Right lobe of liver (tissue), 6 donors: ENCODE measurements around the gene SPATA9. TPM values are rescaled to one million over a fixed set of nuclear protein-coding genes. Genes with fewer than 3 reads are reported as not detected.

Experiments
- ATAC-seq, 4 donors: fragments of 200-7000 bp; cut with Tn5 transposase; one replicate each; pipeline ENCODE4 v1.9.1; 2020; ENCODE audit warnings: mild to moderate bottlenecking in 4 of 4, moderate library complexity in 4 of 4
- DNase-seq, 3 donors: peaks; one replicate each; pipeline ENCODE4 v3.0.0-alpha.2; 2020
- H3K27ac ChIP-seq, 3 donors: fragments of 200-600 bp; one replicate each; pipeline ENCODE4 v1.8.0; 2022
- H3K27me3 ChIP-seq, 2 donors: fragments of 200-600 bp; one replicate each; pipeline ENCODE4 v1.8.0; 2022
- H3K36me3 ChIP-seq, 4 donors: fragments of 200-600 bp; sonication (generic) in 1 of 4; one replicate each; pipeline versions ENCODE4 v1.5.1 to v1.8.0; 2017 to 2022; ENCODE audit warnings: control low read depth in 1 of 4
- H3K4me1 ChIP-seq, 4 donors: fragments of 200-600 bp; sonication (generic) in 1 of 4; one replicate each; pipeline versions ENCODE4 v1.5.1 to v1.8.0; 2017 to 2022; ENCODE audit warnings: control low read depth in 1 of 4
- H3K4me3 ChIP-seq, 3 donors: fragments of 200-600 bp; one replicate each; pipeline ENCODE4 v1.8.0; 2022
- H3K9me3 ChIP-seq, 4 donors: fragments of 200-600 bp; sonication (generic) in 1 of 4; one replicate each; pipeline versions ENCODE4 v1.5.1 to v1.8.0; 2017 to 2022; ENCODE audit warnings: control low read depth in 1 of 4
- POLR2A ChIP-seq: fragments of 450-650 bp; IDR thresholded peaks from one replicate; pipeline ENCODE4 v1.6.1; 2017; ENCODE audit warnings: antibody characterized with exemption, mild to moderate bottlenecking
- WGBS: methylation state at CpG from one replicate; pipeline ENCODE4 v1.1.6; 2018; ENCODE audit warnings: low coverage, low lambda C conversion rate; ENCODE audit not compliant: insufficient coverage; ENCODE audit errors: missing lambda C conversion rate; 5-methylcytosine and 5-hydroxymethylcytosine counted together
- intact Hi-C, 2 donors: fragments of 100-400 bp; cut with DNase I; formaldehyde crosslinking; loops; one replicate each; pipeline versions ENCODE4 v1.11.2 to v1.14.1; 2022
- total RNA-seq, 6 experiments: library from RNA; depleted of rRNA in 2 of 6; stranded (reverse); fragments of >200 nt in 2 of 6; fragmentation: NEBNext Ultra II Directional in 3 of 6; extraction: Animal tissue kit (Norgen Biotek cat#: 25700) in 3 of 6; gene quantifications; one replicate each; pipeline versions ENCODE4 v1.1.0 to v1.2.4, GENCODE V29; 2016 to 2023
- TF ChIP-seq, protein P1 (sequence below), 4 donors: fragments of 200-600 bp in 3 of 4; fragments of 450-650 bp in 1 of 4; IDR thresholded peaks; one replicate each; pipeline versions ENCODE4 v1.5.1 to v1.8.0; 2016 to 2022; ENCODE audit warnings: antibody characterized with exemption in 4 of 4, mild to moderate bottlenecking in 2 of 4
- donor health status: DM: no; HTN: yes; CAD: no.
- donor health status: DM: no; HTN: no; CAD: no.
- donor health status: DM: no; HTN: no; CAD: no.
- donor health status: DM: no; HTN: yes; CAD: no.
- donor health status: DM: no; HTN: yes; CAD: no.

Gene SPATA9
- total RNA-seq, 6 experiments from 2014 or later = 0.35 to 0.55 (median 0.38) TPM; not detected in 2

DNA sequence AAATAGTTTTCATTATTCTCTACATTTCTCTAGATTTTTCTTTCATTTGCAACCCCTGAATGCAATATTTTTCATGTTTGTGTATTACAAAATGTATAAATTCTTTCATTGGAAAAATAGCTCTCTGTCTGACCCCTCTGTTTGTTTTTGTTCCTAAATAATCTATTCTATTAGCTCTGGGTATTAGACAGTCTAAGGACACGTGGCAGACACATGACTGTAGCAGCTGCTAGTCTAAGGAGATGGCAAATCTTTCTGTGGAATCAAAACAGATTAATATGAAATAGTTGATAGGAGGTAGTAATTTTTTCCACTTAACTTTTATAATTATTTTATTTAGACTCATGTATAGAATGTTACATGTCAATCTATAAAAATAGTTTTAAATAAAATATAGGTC, 21.4 kb upstream of the SPATA9 start:
- no peak overlapping the region for H3K27ac ChIP-seq
- TF ChIP-seq, protein P1, sequence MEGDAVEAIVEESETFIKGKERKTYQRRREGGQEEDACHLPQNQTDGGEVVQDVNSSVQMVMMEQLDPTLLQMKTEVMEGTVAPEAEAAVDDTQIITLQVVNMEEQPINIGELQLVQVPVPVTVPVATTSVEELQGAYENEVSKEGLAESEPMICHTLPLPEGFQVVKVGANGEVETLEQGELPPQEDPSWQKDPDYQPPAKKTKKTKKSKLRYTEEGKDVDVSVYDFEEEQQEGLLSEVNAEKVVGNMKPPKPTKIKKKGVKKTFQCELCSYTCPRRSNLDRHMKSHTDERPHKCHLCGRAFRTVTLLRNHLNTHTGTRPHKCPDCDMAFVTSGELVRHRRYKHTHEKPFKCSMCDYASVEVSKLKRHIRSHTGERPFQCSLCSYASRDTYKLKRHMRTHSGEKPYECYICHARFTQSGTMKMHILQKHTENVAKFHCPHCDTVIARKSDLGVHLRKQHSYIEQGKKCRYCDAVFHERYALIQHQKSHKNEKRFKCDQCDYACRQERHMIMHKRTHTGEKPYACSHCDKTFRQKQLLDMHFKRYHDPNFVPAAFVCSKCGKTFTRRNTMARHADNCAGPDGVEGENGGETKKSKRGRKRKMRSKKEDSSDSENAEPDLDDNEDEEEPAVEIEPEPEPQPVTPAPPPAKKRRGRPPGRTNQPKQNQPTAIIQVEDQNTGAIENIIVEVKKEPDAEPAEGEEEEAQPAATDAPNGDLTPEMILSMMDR (IDR thresholded peaks at IDR 0.05) = no peak
- no peak for TF ChIP-seq POLR2A
- intact Hi-C loops = no loop called here
- DNase-seq (no peak), ATAC-seq (no peak)
- 35% methylated on average over 1 of the region's 1 CpG for WGBS
- no peaks in the 10 kb centered on the region for H3K27me3 ChIP-seq
- no peaks in the 10 kb centered on the region for H3K9me3 ChIP-seq
- no peaks in the 10 kb centered on the region for H3K4me1 ChIP-seq
- H3K4me3 ChIP-seq = no peak overlapping the region
- no peaks in the 10 kb centered on the region for H3K36me3 ChIP-seq

DNA sequence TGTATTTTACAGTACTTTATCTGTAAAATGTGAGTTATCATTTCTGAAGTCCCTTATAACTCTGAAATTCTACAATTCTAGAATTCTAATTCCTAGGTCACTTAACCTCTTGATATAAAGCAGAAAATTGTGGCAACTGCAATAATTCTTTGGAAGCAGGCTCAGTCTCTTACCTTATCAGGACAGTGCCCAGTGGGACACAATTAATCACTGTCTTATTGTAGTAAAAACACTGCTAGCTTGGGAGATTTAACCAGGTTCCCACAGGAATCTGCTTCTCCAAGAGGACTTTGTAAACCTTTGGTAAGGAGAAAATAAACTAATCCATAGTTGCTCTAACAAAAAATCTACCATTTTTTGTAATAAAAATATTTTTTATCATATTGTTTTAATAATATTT, 18.3 kb upstream of the SPATA9 start:
- H3K4me3 ChIP-seq = no peak overlapping the region
- no peaks in the 10 kb centered on the region for H3K36me3 ChIP-seq
- ATAC-seq (no peak), DNase-seq (no peak)
- H3K9me3 ChIP-seq = no peaks in the 10 kb centered on the region
- H3K4me1 ChIP-seq = no peaks in the 10 kb centered on the region
- intact Hi-C loops = no loop called here
- H3K27ac ChIP-seq = no peak overlapping the region
- TF ChIP-seq, protein P1 (IDR thresholded peaks at IDR 0.05) = no peak
- TF ChIP-seq POLR2A = no peak
- no peaks in the 10 kb centered on the region for H3K27me3 ChIP-seq

DNA sequence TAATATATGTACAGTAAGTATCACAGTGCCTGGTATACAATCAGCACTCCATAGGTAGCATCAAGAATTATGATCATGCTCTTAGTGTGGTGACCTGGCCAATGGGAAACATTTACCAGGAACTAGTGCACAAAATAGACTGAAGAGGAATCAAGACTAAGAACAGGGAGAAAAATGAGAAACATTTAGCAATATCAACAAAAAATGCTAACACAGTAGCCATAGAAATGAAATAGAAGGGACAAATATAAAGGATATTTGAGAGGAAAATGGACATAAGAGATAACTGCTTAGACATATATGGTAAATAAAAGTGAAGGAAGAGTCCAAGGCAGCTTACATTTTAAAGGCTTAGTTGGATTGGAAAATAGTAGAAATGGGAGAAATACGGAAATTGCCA, 16.5 kb upstream of the SPATA9 start:
- Histone ChIP-seq H3K4me3 (no peak overlapping the region), H3K4me1 (no peaks in the 10 kb centered on the region), H3K36me3 (no peaks in the 10 kb centered on the region), H3K27ac (no peak overlapping the region), H3K27me3 (no peaks in the 10 kb centered on the region), H3K9me3 (no peaks in the 10 kb centered on the region)
- DNase-seq = no peak
- TF ChIP-seq POLR2A = no peak
- TF ChIP-seq, protein P1 (IDR thresholded peaks at IDR 0.05) = no peak
- no peak for ATAC-seq
- intact Hi-C loops = no loop called here
- WGBS = 88% methylated on average over 1 of the region's 1 CpG

DNA sequence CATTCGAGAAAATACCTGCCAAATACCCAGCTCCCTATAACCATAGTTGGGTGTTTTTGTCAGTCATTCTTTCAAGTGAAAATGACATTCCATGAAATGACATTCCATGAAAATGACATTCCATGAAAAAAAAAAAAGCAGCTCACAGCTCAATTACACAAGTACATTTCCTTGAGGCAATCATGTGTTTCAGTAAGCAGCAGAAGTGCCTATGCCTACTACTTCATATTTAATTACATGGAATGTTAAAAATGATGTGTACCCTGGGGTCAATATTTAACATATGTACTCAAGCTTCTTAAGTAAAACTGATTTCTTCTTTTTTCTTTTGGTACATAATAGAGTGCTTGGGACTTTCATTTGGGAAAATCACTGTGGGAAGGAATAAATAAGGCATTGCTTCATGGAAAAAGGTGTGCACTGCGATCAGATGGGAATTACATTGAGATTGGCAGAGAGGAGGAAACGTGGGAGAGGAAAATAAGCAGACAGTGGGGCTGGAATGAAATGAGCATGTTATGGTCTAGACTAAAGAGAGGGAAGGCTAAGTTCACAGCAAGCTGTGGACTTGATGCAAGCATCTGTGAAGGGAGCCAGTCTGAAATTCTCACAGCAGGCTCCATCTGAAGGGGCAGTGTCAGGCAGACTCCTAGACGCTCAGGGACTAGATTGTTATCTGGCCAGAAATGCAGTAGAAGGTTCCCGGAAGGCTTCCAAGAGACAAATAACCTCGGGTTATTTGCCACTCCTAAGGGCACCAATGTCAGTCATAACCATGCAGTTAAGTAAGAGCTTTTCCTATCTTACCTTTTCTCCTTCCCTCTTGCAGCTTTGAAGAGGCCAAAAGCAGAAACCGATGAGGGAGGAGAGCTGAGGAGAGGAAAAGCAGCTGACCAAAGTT, 15.2 kb upstream of the SPATA9 start:
- no peak for DNase-seq
- ATAC-seq = no peak
- WGBS = 53% methylated on average over 6 of the region's 7 CpGs

More for the DNA sequence above, 15.2 kb upstream of the SPATA9 start:
- Histone ChIP-seq H3K9me3 (no peaks in the 10 kb centered on the region), H3K4me1 (no peaks in the 10 kb centered on the region), H3K36me3 (no peaks in the 10 kb centered on the region), H3K27me3 (no peaks in the 10 kb centered on the region), H3K4me3 (no peak overlapping the region), H3K27ac (no peak overlapping the region)
- intact Hi-C loops = no loop called here
- TF ChIP-seq, protein P1 (IDR thresholded peaks at IDR 0.05) = no peak
- TF ChIP-seq POLR2A = no peak
